Uterus (tissue), 2 donors: ENCODE measurements around the gene ICE1.

Source experiments
- CTCF ChIP-seq, 4 experiments: fragments of 200-600 bp in 2 of 4; fragments of 450-650 bp in 2 of 4; sonication (generic) in 2 of 4; IDR thresholded peaks; one replicate each; pipeline ENCODE4 v1.5.1; 2016 to 2019; ENCODE audit warnings: antibody characterized with exemption in 4 of 4, mild to moderate bottlenecking in 2 of 4, moderate library complexity in 1 of 4
- POLR2A ChIP-seq, 2 donors: fragments of 450-650 bp; IDR thresholded peaks; one replicate each; pipeline ENCODE4 v1.6.1; 2016; ENCODE audit warnings: antibody characterized with exemption in 2 of 2, mild to moderate bottlenecking in 1 of 2, moderate library complexity in 1 of 2

- TF ChIP-seq POLR2A (IDR thresholded peaks at IDR 0.05) (no peak), CTCF (IDR thresholded peaks at IDR 0.05) (no peak)
Measured at GRCh38 chr5:5532306-5533076, 110.0 kb downstream of the ICE1 start.
